Calu3 (cell line): ENCODE measurements around the gene NEDD4L. TPM values are rescaled to one million over a fixed set of nuclear protein-coding genes. Genes with fewer than 3 reads are reported as not detected.

Source experiments
- BruUV-seq: library from RNA; stranded (reverse); fragments of 400-500 nt; replicated peaks from 2 replicates; lab custom pipeline; 2021; lab: Mats Ljungman, UMichigan
- CTCF ChIA-PET: fragments of 300-600 bp; sonication (Branson Sonifier 250); formaldehyde crosslinking; loops from one replicate; lab custom pipeline; 2022; ENCODE audit warnings: antibody characterized with exemption; lab: Charles Lee
- DNase-seq: peaks from one replicate; pipeline ENCODE4 v3.0.0; 2022
- H3K27ac Mint-ChIP-seq: one replicate; pipeline ENCODE4 v1.8.0; 2022; ENCODE audit warnings: mixed read lengths; ENCODE audit not compliant: unreplicated experiment
- H3K27me3 Mint-ChIP-seq: one replicate; pipeline ENCODE4 v1.8.0; 2022; ENCODE audit warnings: mixed read lengths; ENCODE audit not compliant: unreplicated experiment
- H3K36me3 Mint-ChIP-seq: one replicate; pipeline ENCODE4 v1.8.0; 2022; ENCODE audit warnings: mild to moderate bottlenecking, moderate library complexity, mixed read lengths; ENCODE audit not compliant: insufficient read depth, unreplicated experiment
- H3K4me1 Mint-ChIP-seq: one replicate; pipeline ENCODE4 v1.8.0; 2022; ENCODE audit warnings: mild to moderate bottlenecking, low read depth, mixed read lengths; ENCODE audit not compliant: unreplicated experiment
- H3K4me3 Mint-ChIP-seq: one replicate; pipeline ENCODE4 v1.8.0; 2022; ENCODE audit warnings: mild to moderate bottlenecking, low read depth, moderate library complexity, mixed read lengths; ENCODE audit not compliant: unreplicated experiment
- H3K9me3 Mint-ChIP-seq: one replicate; pipeline ENCODE4 v1.8.0; 2022; ENCODE audit warnings: low read depth, mixed read lengths; ENCODE audit not compliant: unreplicated experiment
- CTCF ChIP-seq: fragments of 200-600 bp; IDR thresholded peaks from one replicate; pipeline ENCODE4 v1.8.0; 2022; ENCODE audit warnings: antibody characterized with exemption; ENCODE audit not compliant: unreplicated experiment
- intact Hi-C: fragments of 100-400 bp; cut with micrococcal nuclease; formaldehyde crosslinking; loops from one replicate; pipeline ENCODE4 v1.10.0; 2022; ENCODE audit not compliant: unreplicated experiment
- total RNA-seq: library from RNA; stranded (reverse); gene quantifications from 2 replicates; pipeline ENCODE4 v1.2.3, GENCODE V29; 2022

The NEDD4L gene
- total RNA-seq, 1 experiment from 2014 or later: 213 TPM

GRCh38 chr18:58341916-58342315 lies 297.9 kb downstream of the NEDD4L start:
- no peak overlapping the region for H3K4me3 Mint-ChIP-seq
- BruUV-seq: no TSS peak
- no peak for TF ChIP-seq CTCF
- CTCF ChIA-PET: no interaction called here
- no peaks in the 10 kb centered on the region for H3K27me3 Mint-ChIP-seq
- H3K4me1 Mint-ChIP-seq: peaks cover 25% of the 10 kb centered on the region
- peaks cover 79% of the 10 kb centered on the region for H3K36me3 Mint-ChIP-seq
- H3K27ac Mint-ChIP-seq: no peak overlapping the region
- intact Hi-C loops: no loop called here
- H3K9me3 Mint-ChIP-seq: no peaks in the 10 kb centered on the region
- DNase-seq: no peak

- intact Hi-C loops: no loop called here
- no peak for TF ChIP-seq CTCF
- Mint-ChIP-seq H3K9me3 (no peaks in the 10 kb centered on the region), H3K4me1 (peaks cover 14% of the 10 kb centered on the region), H3K27ac (no peak overlapping the region), H3K27me3 (no peaks in the 10 kb centered on the region), H3K36me3 (peaks cover 71% of the 10 kb centered on the region), H3K4me3 (no peak overlapping the region)
- CTCF ChIA-PET: no interaction called here
- no peak for DNase-seq
- no TSS peak for BruUV-seq
Measured at GRCh38 chr18:58344080-58344670, 300.1 kb downstream of the NEDD4L start.

GRCh38 chr18:58344861-58345463 lies 300.9 kb downstream of the NEDD4L start:
- Mint-ChIP-seq H3K9me3 (no peaks in the 10 kb centered on the region), H3K4me3 (no peak overlapping the region), H3K4me1 (peaks cover 14% of the 10 kb centered on the region), H3K36me3 (peaks cover 72% of the 10 kb centered on the region), H3K27me3 (no peaks in the 10 kb centered on the region), H3K27ac (no peak overlapping the region)
- no peak for TF ChIP-seq CTCF
- CTCF ChIA-PET: no interaction called here
- DNase-seq: no peak
- no TSS peak for BruUV-seq
- intact Hi-C loops: no loop called here

GRCh38 chr18:58345875-58346274 lies 301.8 kb downstream of the NEDD4L start:
- intact Hi-C loops: no loop called here
- TF ChIP-seq CTCF: no peak
- Mint-ChIP-seq H3K4me3 (no peak overlapping the region), H3K9me3 (no peaks in the 10 kb centered on the region), H3K27ac (no peak overlapping the region), H3K27me3 (no peaks in the 10 kb centered on the region), H3K36me3 (peaks cover 69% of the 10 kb centered on the region), H3K4me1 (peaks cover 14% of the 10 kb centered on the region)
- CTCF ChIA-PET: no interaction called here
- no peak for DNase-seq
- no TSS peak for BruUV-seq
